Liver (tissue), 3 donors: ENCODE results near the gene CD300H.

ENCODE experiments used
- CTCF ChIP-seq: fragments of 150-350 bp; IDR thresholded peaks from 2 replicates; pipeline ENCODE4 v1.5.1; 2017; ENCODE audit warnings: improper control_type of control experiment, low read depth, low read length; ENCODE audit not compliant: missing input control
- EGR1 ChIP-seq, 2 donors: IDR thresholded peaks; 2 replicates each; pipeline ENCODE4 v1.6.1; 2016 to 2018; ENCODE audit warnings: antibody characterized with exemption in 2 of 2, low read depth in 2 of 2
- REST ChIP-seq: IDR thresholded peaks from 2 replicates; pipeline ENCODE4 v1.6.1; 2016; ENCODE audit warnings: antibody characterized with exemption, mild to moderate bottlenecking
- TAF1 ChIP-seq: conservative IDR thresholded peaks from 2 replicates; pipeline ENCODE4 v1.6.1; 2016; ENCODE audit warnings: antibody characterized with exemption, mild to moderate bottlenecking
- YY1 ChIP-seq: IDR thresholded peaks from 2 replicates; pipeline ENCODE4 v1.6.1; 2016; ENCODE audit warnings: antibody characterized with exemption, mild to moderate bottlenecking
- donor health status: healthy.
- donor health status: healthy.

GRCh38 chr17:74607221-74607620, 39.9 kb upstream of the CD300H start:
- TF ChIP-seq TAF1: no peak
- no peak for TF ChIP-seq CTCF
- TF ChIP-seq YY1: no peak
- TF ChIP-seq REST: no peak
- no peak for TF ChIP-seq EGR1 (IDR thresholded peaks at IDR 0.05; ENCODE audit: low read depth in 2 of 2)
